Right atrium auricular region (tissue), 2 donors: ENCODE data around the gene SFSWAP. TPM values are rescaled to one million over a fixed set of nuclear protein-coding genes. Genes with fewer than 3 reads are reported as not detected.

Experiments
- DNase-seq: peaks from one replicate; pipeline ENCODE4 v3.0.0-alpha.2; 2019; ENCODE audit warnings: low spot score
- H3K27ac ChIP-seq, 2 donors: fragments of 200-600 bp; sonication (generic); 1 replicate in 1 of 2; 2 replicates in 1 of 2; pipeline ENCODE4 v1.5.1; 2016 to 2019
- H3K27me3 ChIP-seq, 2 donors: fragments of 200-600 bp; sonication (generic); one replicate each; pipeline versions ENCODE4 v1.5.1 to v1.6.0; 2017 to 2019
- H3K36me3 ChIP-seq: fragments of 200-600 bp; sonication (generic); one replicate; pipeline ENCODE4 v1.5.1; 2016
- H3K4me1 ChIP-seq, 2 donors: fragments of 200-600 bp; sonication (generic); one replicate each; pipeline versions ENCODE4 v1.5.1 to v1.6.0; 2017 to 2019
- H3K4me3 ChIP-seq, 2 donors: fragments of 200-600 bp; sonication (generic); 1 replicate in 1 of 2; 2 replicates in 1 of 2; pipeline ENCODE4 v1.5.1; 2017 to 2019; ENCODE audit warnings: mild to moderate bottlenecking in 1 of 2, moderate library complexity in 1 of 2
- H3K9me3 ChIP-seq, 2 donors: fragments of 200-600 bp; sonication (generic); one replicate each; pipeline ENCODE4 v1.5.1; 2019
- total RNA-seq, 2 donors: library from RNA; depleted of rRNA; stranded (reverse); fragments of >200 nt; gene quantifications; one replicate each; pipeline ENCODE4 v1.1.0, GENCODE V29; 2016
- TF ChIP-seq, protein P1 (sequence below), 2 donors: fragments of 200-600 bp; sonication (generic); IDR thresholded peaks; one replicate each; pipeline ENCODE4 v1.5.1; 2019; ENCODE audit warnings: antibody characterized with exemption in 2 of 2

SFSWAP gene
- total RNA-seq, 2 donors from 2014 or later = 11.4 to 12.3 TPM

DNA sequence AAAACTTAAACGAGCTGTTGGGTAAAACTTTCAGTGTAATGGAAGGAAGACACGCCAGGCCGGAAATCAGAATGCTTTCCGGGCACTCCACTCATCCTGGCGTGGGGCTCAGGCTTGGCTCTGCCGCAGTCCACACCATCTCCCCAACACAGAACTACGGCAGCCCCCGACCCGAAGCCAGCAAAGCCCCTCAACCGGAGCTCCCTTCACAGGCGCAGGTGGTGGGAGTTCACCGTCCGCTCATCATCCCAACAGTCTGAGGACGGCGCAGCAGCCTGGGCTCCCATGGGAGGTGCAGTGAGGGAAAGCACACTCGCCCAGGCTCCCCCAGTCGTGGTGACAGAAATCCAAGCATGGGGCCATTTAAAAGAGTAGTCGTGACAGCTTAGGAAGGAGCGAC, 106.4 kb downstream of the SFSWAP start:
- Histone ChIP-seq H3K27ac (no peak overlapping the region), H3K27me3 (no peaks in the 10 kb centered on the region), H3K4me3 (no peak overlapping the region), H3K36me3 (no peaks in the 10 kb centered on the region), H3K4me1 (no peaks in the 10 kb centered on the region), H3K9me3 (peaks cover 0 to 15% of the 10 kb centered on the region in 2 donors)
- DNase-seq = no peak
- TF ChIP-seq, protein P1, sequence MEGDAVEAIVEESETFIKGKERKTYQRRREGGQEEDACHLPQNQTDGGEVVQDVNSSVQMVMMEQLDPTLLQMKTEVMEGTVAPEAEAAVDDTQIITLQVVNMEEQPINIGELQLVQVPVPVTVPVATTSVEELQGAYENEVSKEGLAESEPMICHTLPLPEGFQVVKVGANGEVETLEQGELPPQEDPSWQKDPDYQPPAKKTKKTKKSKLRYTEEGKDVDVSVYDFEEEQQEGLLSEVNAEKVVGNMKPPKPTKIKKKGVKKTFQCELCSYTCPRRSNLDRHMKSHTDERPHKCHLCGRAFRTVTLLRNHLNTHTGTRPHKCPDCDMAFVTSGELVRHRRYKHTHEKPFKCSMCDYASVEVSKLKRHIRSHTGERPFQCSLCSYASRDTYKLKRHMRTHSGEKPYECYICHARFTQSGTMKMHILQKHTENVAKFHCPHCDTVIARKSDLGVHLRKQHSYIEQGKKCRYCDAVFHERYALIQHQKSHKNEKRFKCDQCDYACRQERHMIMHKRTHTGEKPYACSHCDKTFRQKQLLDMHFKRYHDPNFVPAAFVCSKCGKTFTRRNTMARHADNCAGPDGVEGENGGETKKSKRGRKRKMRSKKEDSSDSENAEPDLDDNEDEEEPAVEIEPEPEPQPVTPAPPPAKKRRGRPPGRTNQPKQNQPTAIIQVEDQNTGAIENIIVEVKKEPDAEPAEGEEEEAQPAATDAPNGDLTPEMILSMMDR (IDR thresholded peaks at IDR 0.05) = no peak

DNA sequence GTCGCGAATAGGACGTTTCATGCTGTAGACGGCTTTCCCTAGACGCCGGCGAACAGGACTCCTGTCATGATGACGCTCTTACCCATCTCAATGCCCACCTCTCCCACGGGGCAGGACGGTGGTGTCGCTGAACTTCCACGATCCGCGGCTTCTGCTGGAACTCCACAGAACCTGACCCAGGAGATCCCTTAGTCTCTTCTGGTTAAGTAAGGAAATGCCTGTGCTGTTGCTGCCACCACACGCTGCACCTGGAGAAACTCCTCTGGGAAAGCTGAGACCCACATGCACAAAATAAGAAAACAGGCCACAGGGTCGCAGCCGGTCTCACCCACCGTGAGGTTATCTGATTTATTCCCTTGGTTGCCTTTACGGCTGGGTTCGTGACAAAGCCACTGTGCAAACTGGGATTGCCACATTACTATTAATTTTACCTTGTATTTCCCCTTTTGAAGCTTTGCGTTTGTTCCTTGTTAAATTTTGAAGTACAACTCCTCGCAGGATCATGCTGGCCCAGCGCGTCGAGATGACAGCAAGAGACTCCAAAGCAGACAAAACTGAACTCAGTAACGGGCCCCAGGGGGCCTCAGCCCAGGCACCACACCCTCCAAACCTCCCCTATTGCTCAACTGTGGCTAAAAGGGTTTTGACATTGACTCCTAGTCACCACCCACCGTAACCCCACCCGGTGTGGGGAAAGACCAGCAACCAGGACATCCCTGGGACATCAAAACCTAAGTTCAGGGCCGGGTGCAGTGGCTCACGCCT, 108.1 kb downstream of the SFSWAP start:
- Histone ChIP-seq H3K4me1 (no peaks in the 10 kb centered on the region), H3K27me3 (no peaks in the 10 kb centered on the region), H3K4me3 (no peak overlapping the region), H3K36me3 (no peaks in the 10 kb centered on the region), H3K27ac (no peak overlapping the region), H3K9me3 (no peaks in the 10 kb centered on the region)
- TF ChIP-seq, protein P1 (IDR thresholded peaks at IDR 0.05) = no peak
- no peak for DNase-seq

DNA sequence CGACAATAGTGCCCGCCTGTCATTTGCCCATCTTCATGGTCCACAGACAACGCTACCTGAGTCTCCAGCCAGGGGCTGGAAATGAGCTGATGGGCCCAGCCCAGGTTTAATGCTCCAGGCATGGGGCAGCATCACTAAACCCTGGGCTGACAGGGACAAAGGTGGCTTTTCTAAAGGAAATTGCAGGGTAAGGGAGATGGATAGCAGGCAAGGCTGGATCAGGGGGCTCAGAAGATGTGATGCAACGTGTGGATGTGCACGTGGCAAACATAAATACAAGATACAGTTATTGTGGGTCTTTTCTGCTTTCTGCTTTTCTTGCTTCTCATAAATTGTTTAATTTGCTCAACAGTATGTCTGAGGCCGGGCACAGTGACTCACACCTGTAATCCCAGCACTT, 113.6 kb downstream of the SFSWAP start:
- TF ChIP-seq, protein P1 (IDR thresholded peaks at IDR 0.05) = no peak
- DNase-seq = no peak
- H3K27ac ChIP-seq = no peak overlapping the region
- no peaks in the 10 kb centered on the region for H3K36me3 ChIP-seq
- no peak overlapping the region for H3K4me3 ChIP-seq
- peaks cover 3 to 7% of the 10 kb centered on the region in 2 donors for H3K27me3 ChIP-seq
- H3K4me1 ChIP-seq = peaks cover 0 to 18% of the 10 kb centered on the region in 2 donors
- no peaks in the 10 kb centered on the region for H3K9me3 ChIP-seq

DNA sequence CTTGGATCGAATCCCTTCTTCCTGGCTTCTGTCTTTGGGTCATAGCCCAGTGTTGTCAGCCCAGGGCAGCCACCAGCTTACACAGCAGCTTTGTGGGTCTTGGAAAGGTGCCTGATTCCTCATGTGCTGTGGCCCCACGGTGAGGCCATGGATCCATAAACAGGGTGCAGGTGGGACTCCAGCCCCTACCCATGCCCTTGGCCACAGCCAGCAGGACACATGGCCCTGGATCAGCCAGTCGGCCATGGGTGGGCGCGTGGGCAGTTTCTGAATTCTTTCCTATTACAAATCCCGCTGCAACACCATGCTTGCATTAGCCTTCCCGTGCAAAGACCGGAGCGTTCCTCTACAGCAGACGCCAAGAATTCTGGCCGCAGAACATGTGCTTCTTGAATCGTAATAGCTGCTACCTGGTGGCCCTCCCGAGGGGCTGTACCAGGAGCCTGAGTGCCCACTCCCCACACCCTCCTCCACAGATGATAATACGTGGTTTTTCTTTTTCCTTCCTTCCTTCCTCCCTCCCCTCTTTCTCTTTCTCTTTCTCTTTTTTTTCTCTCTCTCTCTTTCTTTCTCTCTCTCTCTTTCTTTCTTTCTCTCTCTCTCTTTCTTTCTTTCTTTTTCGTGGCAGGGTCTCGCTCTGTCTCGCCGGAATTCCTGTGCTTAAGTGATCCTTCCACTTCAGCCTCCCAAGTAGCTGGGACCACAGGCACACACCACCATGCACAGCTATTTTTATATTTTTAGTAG, 114.4 kb downstream of the SFSWAP start:
- H3K9me3 ChIP-seq = no peaks in the 10 kb centered on the region
- no peak for DNase-seq
- TF ChIP-seq, protein P1 (IDR thresholded peaks at IDR 0.05) = no peak

DNA sequence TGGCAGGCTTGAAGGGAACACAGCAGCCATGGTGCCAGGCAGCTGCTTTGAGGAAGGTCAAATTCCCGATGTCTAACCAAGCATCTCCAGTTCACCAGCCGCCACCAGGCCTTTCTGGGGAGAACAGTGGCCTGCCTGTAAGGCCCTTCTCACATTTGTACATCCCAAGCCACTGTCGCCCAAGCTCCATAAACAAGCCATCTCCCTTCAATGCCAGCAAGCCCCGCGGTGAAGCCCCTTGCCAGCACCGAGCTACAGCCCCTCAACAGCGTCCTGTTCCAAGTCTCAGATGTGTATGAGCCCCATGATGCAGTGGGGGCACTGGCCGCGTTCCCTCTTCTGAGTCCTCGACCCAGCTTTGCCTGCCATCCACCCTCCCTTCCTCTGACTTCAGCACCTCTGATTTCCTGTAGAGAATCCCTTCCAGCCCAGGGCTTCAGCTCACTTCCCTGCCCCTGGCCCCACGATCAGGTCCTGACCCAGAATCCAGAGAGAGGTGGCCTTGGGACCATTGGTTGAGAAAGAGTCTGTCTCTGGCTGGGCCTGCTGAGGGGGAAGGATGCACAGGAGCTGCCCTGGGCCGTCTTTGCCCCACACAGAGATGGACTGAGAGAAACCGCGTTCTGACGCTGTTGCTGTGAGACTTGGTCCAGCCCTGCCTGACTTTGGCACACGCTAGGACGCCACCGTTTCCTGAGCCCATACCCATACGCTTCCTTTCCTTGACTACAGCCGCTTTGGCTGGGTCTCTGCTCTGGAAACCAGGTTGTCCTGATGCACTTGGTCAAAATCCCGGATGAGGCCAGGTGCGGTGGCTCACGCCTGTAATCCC, 115.4 kb downstream of the SFSWAP start:
- TF ChIP-seq, protein P1 (IDR thresholded peaks at IDR 0.05) = no peak
- H3K36me3 ChIP-seq = no peaks in the 10 kb centered on the region
- H3K27ac ChIP-seq = no peak overlapping the region
- H3K9me3 ChIP-seq = no peaks in the 10 kb centered on the region
- no peak for DNase-seq
- H3K27me3 ChIP-seq = peaks cover 4 to 7% of the 10 kb centered on the region in 2 donors
- H3K4me3 ChIP-seq = no peak overlapping the region
- H3K4me1 ChIP-seq = peaks cover 0 to 37% of the 10 kb centered on the region in 2 donors

More for the DNA sequence above, 114.4 kb downstream of the SFSWAP start:
- H3K27ac ChIP-seq = no peak overlapping the region
- H3K36me3 ChIP-seq = no peaks in the 10 kb centered on the region
- no peak overlapping the region for H3K4me3 ChIP-seq
- H3K4me1 ChIP-seq = peaks cover 0 to 27% of the 10 kb centered on the region in 2 donors
- H3K27me3 ChIP-seq = peaks cover 4 to 7% of the 10 kb centered on the region in 2 donors
